Measurements from ENCODE around the gene PCDHB11.
A peak's percentile ranks its signal among the peaks of the same experiment; 100 is the strongest.

DNA sequence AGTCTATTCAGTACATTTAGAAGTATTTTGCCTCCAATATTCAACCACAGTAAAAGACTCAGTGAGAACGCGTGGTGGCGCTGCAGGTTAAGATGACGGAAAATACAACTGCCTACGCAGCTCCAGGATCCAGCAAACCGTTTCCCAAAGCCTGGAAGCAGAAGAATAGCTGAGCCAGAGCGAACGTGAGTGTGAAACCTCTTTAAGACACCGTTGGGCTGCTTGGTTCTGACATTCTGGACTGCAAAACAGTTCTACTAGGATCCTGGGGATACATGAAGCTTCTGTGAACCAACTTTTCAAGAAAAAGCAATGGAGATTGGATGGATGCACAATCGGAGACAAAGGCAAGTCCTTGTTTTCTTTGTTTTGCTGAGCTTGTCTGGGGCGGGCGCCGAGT is 17.2 kb upstream of the PCDHB11 start, which contains the start of gene PCDHB16:
- TF ChIP-seq, protein P1, sequence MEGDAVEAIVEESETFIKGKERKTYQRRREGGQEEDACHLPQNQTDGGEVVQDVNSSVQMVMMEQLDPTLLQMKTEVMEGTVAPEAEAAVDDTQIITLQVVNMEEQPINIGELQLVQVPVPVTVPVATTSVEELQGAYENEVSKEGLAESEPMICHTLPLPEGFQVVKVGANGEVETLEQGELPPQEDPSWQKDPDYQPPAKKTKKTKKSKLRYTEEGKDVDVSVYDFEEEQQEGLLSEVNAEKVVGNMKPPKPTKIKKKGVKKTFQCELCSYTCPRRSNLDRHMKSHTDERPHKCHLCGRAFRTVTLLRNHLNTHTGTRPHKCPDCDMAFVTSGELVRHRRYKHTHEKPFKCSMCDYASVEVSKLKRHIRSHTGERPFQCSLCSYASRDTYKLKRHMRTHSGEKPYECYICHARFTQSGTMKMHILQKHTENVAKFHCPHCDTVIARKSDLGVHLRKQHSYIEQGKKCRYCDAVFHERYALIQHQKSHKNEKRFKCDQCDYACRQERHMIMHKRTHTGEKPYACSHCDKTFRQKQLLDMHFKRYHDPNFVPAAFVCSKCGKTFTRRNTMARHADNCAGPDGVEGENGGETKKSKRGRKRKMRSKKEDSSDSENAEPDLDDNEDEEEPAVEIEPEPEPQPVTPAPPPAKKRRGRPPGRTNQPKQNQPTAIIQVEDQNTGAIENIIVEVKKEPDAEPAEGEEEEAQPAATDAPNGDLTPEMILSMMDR (IDR thresholded peaks at IDR 0.05) = peak in 3 of 4 experiments; percentile 33 to 47 (median 40)
- no peak for TF ChIP-seq POLR2AphosphoS5 (IDR thresholded peaks at IDR 0.05)
- no peak for TF ChIP-seq POLR2A (IDR thresholded peaks at IDR 0.05)
